Suprapubic skin (tissue), 3 donors: ENCODE measurements around the gene CBS.
"Not testable (repeated sequence)": the region's sequence is repeated elsewhere in the genome, so short reads cannot be mapped to it uniquely, and the experiment has no call there.

Source experiments
- CTCF ChIP-seq, 2 donors: fragments of 200-600 bp in 1 of 2; fragments of 450-650 bp in 1 of 2; sonication (generic) in 1 of 2; IDR thresholded peaks; one replicate each; pipeline ENCODE4 v1.5.1; 2016 to 2019; ENCODE audit warnings: antibody characterized with exemption in 2 of 2, mild to moderate bottlenecking in 1 of 2, moderate library complexity in 1 of 2
- POLR2AphosphoS5 ChIP-seq, 3 donors: sonication (generic); formaldehyde crosslinking; IDR thresholded peaks; one replicate each; pipeline ENCODE4 v1.6.1; 2017; ENCODE audit warnings: antibody characterized with exemption in 3 of 3

GRCh38 chr21:43114483-43114882 is 38.8 kb upstream of the CBS start:
- not testable (repeated sequence) for TF ChIP-seq CTCF, POLR2AphosphoS5 (IDR thresholded peaks at IDR 0.05)
